ENCODE data around the gene ST3GAL3.

Gene ST3GAL3

GRCh38 chr1:43707190-43708001 lies at the start of gene ST3GAL3:
Gene ST3GAL3, plus strand, starts transcription at chr1:43707536. Its CDS starts 28,727 bp downstream, at chr1:43736263.
- peak; percentile 77 to 82 for DNase-seq (ENCODE audit: low read depth in 2 of 2, low spot score in 1 of 2)

- no peak for DNase-seq (ENCODE audit: low read depth in 2 of 2, low spot score in 1 of 2)
Measured at GRCh38 chr1:43659212-43660166, 47.8 kb upstream of the ST3GAL3 start.

GRCh38 chr1:43660355-43660754 lies 47.0 kb upstream of the ST3GAL3 start:
- no peak for DNase-seq (ENCODE audit: low read depth in 2 of 2, low spot score in 1 of 2)

- DNase-seq (ENCODE audit: low read depth in 2 of 2, low spot score in 1 of 2): no peak
Measured at GRCh38 chr1:43664369-43664768, 43.0 kb upstream of the ST3GAL3 start.

GRCh38 chr1:43666608-43667007 lies 40.7 kb upstream of the ST3GAL3 start:
- no peak for DNase-seq (ENCODE audit: low read depth in 2 of 2, low spot score in 1 of 2)

- DNase-seq (ENCODE audit: low read depth in 2 of 2, low spot score in 1 of 2): no peak
Measured at GRCh38 chr1:43668956-43669355, 38.4 kb upstream of the ST3GAL3 start.

GRCh38 chr1:43669878-43670277 lies 37.5 kb upstream of the ST3GAL3 start:
- DNase-seq (ENCODE audit: low read depth in 2 of 2, low spot score in 1 of 2): no peak

- no peak for DNase-seq (ENCODE audit: low read depth in 2 of 2, low spot score in 1 of 2)
Measured at GRCh38 chr1:43671193-43671592, 36.1 kb upstream of the ST3GAL3 start.

- no peak for DNase-seq (ENCODE audit: low read depth in 2 of 2, low spot score in 1 of 2)
Measured at GRCh38 chr1:43671626-43672330, 35.6 kb upstream of the ST3GAL3 start.

- DNase-seq (ENCODE audit: low read depth in 2 of 2, low spot score in 1 of 2): no peak
Measured at GRCh38 chr1:43673261-43673660, 34.1 kb upstream of the ST3GAL3 start.

- no peak for DNase-seq (ENCODE audit: low read depth in 2 of 2, low spot score in 1 of 2)
Measured at GRCh38 chr1:43678940-43679339, 28.4 kb upstream of the ST3GAL3 start.

GRCh38 chr1:43683560-43683959 lies 23.8 kb upstream of the ST3GAL3 start:
- DNase-seq (ENCODE audit: low read depth in 2 of 2, low spot score in 1 of 2): no peak

- no peak for DNase-seq (ENCODE audit: low read depth in 2 of 2, low spot score in 1 of 2)
Measured at GRCh38 chr1:43686801-43687200, 20.5 kb upstream of the ST3GAL3 start.

GRCh38 chr1:43687301-43688108 lies 19.8 kb upstream of the ST3GAL3 start:
- no peak for DNase-seq (ENCODE audit: low read depth in 2 of 2, low spot score in 1 of 2)

- no peak for DNase-seq (ENCODE audit: low read depth in 2 of 2, low spot score in 1 of 2)
Measured at GRCh38 chr1:43688109-43688387, 19.3 kb upstream of the ST3GAL3 start.

- no peak for DNase-seq (ENCODE audit: low read depth in 2 of 2, low spot score in 1 of 2)
Measured at GRCh38 chr1:43688594-43689000, 18.7 kb upstream of the ST3GAL3 start.

GRCh38 chr1:43689289-43689688 lies 18.0 kb upstream of the ST3GAL3 start:
- no peak for DNase-seq (ENCODE audit: low read depth in 2 of 2, low spot score in 1 of 2)

- no peak for DNase-seq (ENCODE audit: low read depth in 2 of 2, low spot score in 1 of 2)
Measured at GRCh38 chr1:43691871-43692815, 15.2 kb upstream of the ST3GAL3 start.

- no peak for DNase-seq (ENCODE audit: low read depth in 2 of 2, low spot score in 1 of 2)
Measured at GRCh38 chr1:43693371-43693770, 14.0 kb upstream of the ST3GAL3 start.

GRCh38 chr1:43699281-43699680 lies 8.1 kb upstream of the ST3GAL3 start:
- DNase-seq (ENCODE audit: low read depth in 2 of 2, low spot score in 1 of 2): no peak

Data from stimulated activated CD8-positive, alpha-beta memory T cell treated with anti-CD3 and anti-CD28 coated beads, Interleukin-4, amount 100 ng/mL, for 1 hour (primary cell).